Keratinocyte (primary cell): Measurements from ENCODE around the gene RANBP10.

Experiments used
- CTCF ChIP-seq, 3 experiments: IDR thresholded peaks in 1 of 3; conservative IDR thresholded peaks in 1 of 3; optimal IDR thresholded peaks in 1 of 3; 2 replicates in 2 of 3; 3 replicates in 1 of 3; pipeline versions ENCODE3 to v1.5.1; 2011; ENCODE audit warnings: low read length in 3 of 3, mild to moderate bottlenecking in 3 of 3, moderate library complexity in 2 of 3, control low read depth in 1 of 3, inconsistent platforms in 1 of 3; ENCODE audit not compliant: insufficient read depth in 2 of 3; ENCODE audit errors: extremely low read depth in 1 of 3
- EZH2 ChIP-seq: IDR thresholded peaks from one replicate; pipeline ENCODE4 v1.6.1; 2012; ENCODE audit warnings: inconsistent platforms, mild to moderate bottlenecking, low read length, moderate library complexity

GRCh38 chr16:67855789-67856188, 49.4 kb upstream of the RANBP10 start:
- TF ChIP-seq CTCF (optimal IDR thresholded peaks at IDR 0.05 in 1 of 3, IDR thresholded peaks at IDR 0.05 in 1 of 3, conservative IDR thresholded peaks at IDR 0.05 in 1 of 3; ENCODE audit: extremely low read depth in 1 of 3, insufficient read depth in 2 of 3, low read length in 3 of 3) (no peak), EZH2 (no peak)
